Stimulated activated CD8-positive, alpha-beta memory T cell treated with anti-CD3 and anti-CD28 coated beads, Interleukin-7, amount 100 ng/mL, for 48 hours (primary cell): ENCODE results near the gene KRTCAP2.
"Not testable (repeated sequence)": the region's sequence is repeated elsewhere in the genome, so short reads cannot be mapped to it uniquely, and the experiment has no call there.

ENCODE experiments used
- DNase-seq, 2 donors: peaks; one replicate each; pipeline ENCODE4 v3.0.0-alpha.2; 2020; ENCODE audit warnings: low read depth in 1 of 2; ENCODE audit errors: extremely low read depth in 1 of 2

The KRTCAP2 gene

GRCh38 chr1:155172732-155173477 lies at the start of gene KRTCAP2:
Gene KRTCAP2 (minus strand): TSS chr1:155173304. CDS start chr1:155173224, 80 bp downstream.
- peak; percentile 90 to 95 for DNase-seq

DNA sequence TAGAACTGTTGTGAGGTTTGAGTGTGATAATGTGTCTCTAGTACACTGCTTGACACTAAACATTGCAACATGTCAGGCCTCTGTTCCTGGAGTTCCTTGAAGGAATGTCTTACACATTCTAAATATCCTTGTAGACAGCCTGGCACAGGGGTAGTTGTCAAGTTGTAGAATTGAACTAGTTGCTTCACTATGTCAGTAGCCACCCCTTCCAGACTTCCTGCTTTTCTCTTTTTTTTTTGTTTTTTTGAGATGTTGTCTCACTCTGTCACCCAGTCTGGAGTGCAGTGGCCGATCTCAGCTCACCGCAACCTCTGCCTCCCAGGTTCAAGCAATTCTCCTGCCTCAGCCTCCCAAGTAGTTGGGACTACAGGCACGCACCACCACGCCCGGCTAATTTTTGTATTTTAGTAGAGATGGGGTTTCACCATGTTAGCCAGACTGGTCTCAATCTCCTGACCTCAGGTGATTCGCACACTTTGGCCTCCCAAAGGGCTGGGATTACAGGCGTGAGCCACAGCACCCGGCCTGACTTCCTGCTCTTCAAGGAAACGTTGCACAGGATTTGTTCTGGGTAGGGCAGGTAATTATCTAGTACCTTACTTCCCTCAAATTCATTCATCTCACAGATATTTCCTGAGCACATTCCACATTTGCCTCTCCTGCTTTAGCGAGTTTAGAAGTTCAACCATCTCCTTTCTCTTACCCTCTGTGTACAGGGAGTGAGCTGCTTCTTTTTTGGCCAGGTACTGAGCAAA lies 47.3 kb upstream of the KRTCAP2 start:
- not testable (repeated sequence) for DNase-seq

- no peak for DNase-seq
Measured at GRCh38 chr1:155219592-155220031, 46.5 kb upstream of the KRTCAP2 start.

GRCh38 chr1:155218854-155219591 lies 45.9 kb upstream of the KRTCAP2 start:
- DNase-seq = no peak

- DNase-seq = not testable (repeated sequence)
Measured at GRCh38 chr1:155214702-155215101, 41.6 kb upstream of the KRTCAP2 start.

DNA sequence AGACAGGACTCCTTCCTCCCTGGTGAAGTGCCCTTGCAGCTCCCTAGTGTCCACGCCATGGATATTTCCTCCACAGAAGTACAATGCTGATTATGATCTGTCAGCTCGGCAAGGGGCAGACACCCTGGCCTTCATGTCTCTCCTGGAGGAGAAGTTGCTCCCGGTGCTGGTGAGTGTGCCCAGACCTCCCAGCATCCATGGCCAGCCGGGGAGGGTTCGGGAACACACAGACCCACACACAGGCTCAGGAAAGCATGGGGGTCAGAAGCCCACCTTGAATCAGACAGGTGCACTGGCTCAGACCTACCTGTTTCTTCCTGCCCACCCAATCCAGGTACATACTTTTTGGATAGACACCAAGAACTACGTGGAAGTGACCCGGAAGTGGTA lies 38.9 kb upstream of the KRTCAP2 start:
- DNase-seq = not testable (repeated sequence)

- DNase-seq = not testable (repeated sequence)
Measured at GRCh38 chr1:155211381-155212050, 38.4 kb upstream of the KRTCAP2 start.

DNA sequence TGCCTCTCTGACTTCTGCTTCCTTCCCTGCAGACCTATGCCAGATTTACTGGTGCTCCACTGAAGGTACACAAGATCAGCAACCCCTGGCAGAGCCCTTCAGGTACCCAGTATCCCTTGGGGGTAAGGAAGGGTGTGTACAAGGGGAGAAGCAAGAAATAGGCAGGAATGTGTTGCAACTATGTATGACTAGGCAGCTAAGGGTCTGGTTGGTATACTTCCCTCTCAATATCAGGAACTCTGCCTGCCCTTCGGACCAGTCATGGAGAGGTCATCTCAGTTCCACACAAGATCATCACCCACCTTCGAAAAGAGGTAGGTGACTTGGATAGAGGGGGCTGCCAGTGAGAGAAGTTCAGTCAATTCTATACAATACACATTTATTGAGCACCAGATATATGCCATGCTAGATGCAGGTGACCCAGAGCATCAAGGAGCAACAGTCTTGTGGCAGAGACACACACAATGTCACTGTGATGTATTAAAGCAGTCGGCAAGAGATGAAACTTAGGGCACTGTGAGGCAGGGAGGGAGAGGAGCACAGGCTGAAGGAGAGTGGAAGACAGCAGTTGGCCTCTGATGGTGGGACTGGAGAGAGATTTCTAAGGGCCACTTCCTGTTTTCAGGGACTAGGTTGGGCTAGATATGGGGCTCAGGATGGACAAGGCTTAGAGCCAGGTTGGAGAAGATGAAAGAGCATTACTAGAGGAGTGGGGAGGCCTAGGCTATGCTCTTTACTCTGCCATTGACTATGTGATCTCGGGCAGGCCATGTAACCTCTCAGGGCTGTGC lies 37.4 kb upstream of the KRTCAP2 start:
- DNase-seq = no peak

- DNase-seq = no peak
Measured at GRCh38 chr1:155209312-155209721, 36.2 kb upstream of the KRTCAP2 start.

DNA sequence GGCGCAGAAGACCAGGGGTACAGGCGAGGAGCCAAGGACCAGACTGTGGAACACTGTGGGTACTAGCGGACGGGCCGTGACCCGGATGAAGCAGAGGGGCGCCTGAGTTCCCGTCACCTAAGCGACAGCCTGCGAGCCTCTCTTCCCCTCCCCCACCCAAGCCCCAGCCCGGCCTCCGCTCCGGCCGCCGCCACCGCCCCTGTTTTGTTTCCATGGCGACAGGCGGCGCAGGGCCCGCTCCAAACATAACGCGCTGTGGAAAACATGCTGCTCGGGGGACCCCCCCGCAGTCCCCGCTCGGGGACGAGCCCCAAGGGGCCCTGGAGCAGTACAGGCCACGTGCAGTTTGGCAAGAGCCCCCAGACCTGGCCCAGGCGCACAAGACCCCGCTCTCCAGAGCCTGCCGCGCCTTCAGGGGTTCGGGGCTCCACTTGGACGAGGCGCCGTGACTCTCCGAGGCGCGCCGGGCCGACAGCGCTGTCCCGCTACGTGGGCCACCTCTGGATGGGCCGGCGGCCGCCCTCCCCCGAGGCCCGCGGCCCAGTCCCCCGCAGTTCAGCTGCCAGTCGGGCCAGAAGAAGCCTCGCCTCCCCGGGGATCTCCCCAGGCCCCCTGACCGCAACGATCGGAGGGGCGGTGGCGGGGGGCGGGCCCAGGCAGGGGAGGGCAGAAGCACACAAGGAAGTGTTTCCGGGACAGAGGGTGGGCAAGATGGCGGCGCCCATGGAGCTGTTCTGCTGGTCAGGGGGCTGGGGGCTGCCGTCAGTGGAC lies 35.6 kb upstream of the KRTCAP2 start, which contains the start of gene MTX1:
Gene MTX1 (plus strand): TSS at position 155 of the 771 bp plus-strand sequence. CDS start 110 bp downstream, at position 265.
- DNase-seq = peak; percentile 84 to 87

- DNase-seq = no peak
Measured at GRCh38 chr1:155207806-155208540, 34.9 kb upstream of the KRTCAP2 start, which contains the start of gene THBS3. Gene THBS3 (minus strand): TSS chr1:155207897. CDS start chr1:155207876, 21 bp downstream.

DNA sequence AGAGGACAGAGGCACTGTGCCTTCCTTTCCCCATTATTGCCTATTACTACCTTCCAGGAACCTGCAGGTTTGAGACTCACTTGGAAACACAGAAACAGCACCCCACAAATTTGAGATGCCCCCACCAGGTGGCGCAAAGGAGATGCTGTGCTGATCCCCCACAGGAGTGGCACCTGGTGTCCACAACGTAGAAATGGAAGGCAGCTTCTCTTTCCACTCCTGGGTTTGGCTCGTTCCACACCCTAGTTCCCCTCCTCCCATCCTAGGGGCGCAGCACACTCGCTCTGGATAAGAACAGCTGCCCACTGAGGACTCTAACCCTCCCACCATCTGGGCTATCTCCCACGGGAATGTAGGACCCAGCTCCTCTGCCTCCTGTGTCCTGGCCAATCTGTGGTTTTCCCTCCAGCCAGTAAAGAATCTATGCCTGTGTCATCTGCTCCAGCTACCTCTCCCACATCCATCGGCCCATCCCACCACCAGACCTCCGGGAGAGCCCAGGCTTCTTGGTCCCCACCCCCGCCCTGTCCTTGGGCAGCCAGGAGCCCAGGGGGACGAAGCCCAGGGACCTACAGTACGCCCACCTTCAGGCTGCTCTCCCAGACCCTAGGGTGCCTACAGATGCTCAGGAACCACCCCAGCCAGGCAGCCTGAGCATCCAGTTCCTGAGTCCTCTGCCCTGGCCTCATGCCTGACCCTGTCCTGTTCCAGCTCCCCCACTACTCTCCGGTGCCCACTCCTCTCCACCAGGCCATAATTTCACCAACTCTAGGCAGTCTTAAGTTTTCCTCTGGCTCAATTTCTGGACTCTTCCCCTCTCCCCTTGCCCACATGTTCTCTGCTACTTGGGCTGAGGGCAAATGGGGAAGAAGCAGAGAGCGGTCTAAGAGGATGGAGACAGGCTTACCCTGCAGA lies 34.0 kb upstream of the KRTCAP2 start:
- peak; percentile 71 to 81 for DNase-seq

DNA sequence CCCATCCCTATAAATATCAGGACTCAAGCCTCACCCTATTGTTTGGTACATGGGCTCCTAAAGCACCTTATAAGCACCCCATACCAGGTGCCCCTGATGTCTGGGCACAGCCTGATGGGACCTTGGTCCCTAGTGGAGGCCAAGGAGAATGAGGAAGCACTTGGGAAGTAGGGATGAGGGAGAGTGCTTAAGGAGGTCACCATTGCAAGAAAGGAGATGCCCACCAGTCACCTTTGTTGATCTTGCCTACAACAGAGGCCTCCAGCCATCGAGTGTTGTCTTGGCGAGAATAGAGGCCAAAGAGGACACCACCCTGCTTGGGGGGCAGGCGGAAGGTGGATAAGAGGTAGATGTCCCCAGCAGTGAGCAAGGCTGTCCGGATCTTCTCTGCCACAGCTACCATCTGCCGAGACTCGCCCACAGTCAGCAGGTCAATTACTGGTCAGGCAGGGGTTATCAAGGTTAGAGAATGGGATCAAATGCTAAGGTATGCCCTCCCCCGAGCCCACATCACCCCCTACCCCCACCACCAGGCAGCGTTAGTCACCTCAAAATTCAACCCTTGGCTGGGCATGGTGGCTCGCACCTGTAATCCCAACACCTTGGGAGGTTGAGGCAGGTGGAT lies 33.0 kb upstream of the KRTCAP2 start:
- no peak for DNase-seq

DNA sequence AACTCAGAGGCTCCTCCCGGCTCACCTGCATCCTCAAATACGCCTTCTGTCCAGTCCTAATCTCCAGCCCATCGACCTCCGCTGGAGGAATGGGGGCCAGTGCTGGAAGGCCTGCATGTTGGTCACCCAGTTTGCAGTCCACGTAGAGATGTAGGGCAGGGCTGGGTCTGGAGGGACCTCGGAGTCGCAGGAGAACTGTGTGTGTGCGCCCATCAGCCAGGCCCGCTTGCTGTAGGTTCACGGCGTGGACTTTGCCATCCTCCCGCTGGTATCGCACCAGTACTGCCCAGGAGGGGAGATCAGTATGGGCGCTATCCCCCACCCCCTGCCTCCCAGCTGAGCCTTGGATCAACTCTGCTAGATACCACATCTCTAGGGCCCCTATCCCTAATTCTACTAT lies 31.9 kb upstream of the KRTCAP2 start:
- DNase-seq = no peak

DNA sequence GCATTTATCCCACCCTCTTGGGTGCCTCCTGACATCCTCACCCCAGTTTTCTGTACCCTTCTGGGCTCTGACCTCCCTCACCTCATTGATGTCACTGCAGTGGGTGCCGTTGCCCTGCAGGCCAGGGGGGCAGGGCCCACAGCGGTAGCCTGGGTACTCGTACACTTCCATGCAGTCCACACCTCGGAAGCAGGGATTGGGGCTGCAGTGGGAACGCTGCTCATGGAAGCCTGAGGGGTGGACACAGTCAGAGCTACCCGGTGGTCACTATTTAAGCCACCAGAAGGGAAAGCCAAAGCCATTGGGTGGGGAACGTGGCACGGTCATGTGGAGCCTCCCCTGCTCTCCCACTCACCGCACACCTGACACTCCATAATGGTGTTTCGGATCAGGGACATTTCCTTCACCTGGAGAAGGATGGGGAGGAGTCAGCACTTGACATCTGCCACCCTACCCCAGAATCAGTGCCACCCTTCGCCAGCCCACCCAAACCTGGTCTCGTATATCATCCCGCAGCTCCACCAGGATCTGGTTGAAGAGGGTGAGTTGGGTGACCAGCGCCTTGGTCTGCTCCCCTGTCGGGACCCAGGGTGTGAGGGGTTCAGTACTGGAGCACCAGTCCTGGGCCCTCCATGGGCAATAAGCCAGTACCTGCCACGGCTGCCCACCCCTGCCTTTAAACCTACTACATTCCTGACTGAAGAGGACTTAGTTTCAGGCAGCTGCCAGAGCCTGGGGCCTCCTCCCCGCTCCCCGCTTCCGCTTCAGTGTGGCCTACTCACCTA lies 29.8 kb upstream of the KRTCAP2 start:
- no peak for DNase-seq

GRCh38 chr1:155202198-155202597 lies 29.1 kb upstream of the KRTCAP2 start:
- DNase-seq = no peak
